Activated CD4-positive, alpha-beta T cell treated with anti-CD3 and anti-CD28 coated beads for 4 hours (primary cell): ENCODE data around the gene PSMA7.
A peak's percentile ranks its signal among the peaks of the same experiment; 100 is the strongest.
"Not testable (repeated sequence)": the region's sequence is repeated elsewhere in the genome, so short reads cannot be mapped to it uniquely, and the experiment has no call there.

Experiments
- DNase-seq, 2 donors: peaks; one replicate each; pipeline ENCODE4 v3.0.0-alpha.2; 2020

Gene PSMA7

DNA sequence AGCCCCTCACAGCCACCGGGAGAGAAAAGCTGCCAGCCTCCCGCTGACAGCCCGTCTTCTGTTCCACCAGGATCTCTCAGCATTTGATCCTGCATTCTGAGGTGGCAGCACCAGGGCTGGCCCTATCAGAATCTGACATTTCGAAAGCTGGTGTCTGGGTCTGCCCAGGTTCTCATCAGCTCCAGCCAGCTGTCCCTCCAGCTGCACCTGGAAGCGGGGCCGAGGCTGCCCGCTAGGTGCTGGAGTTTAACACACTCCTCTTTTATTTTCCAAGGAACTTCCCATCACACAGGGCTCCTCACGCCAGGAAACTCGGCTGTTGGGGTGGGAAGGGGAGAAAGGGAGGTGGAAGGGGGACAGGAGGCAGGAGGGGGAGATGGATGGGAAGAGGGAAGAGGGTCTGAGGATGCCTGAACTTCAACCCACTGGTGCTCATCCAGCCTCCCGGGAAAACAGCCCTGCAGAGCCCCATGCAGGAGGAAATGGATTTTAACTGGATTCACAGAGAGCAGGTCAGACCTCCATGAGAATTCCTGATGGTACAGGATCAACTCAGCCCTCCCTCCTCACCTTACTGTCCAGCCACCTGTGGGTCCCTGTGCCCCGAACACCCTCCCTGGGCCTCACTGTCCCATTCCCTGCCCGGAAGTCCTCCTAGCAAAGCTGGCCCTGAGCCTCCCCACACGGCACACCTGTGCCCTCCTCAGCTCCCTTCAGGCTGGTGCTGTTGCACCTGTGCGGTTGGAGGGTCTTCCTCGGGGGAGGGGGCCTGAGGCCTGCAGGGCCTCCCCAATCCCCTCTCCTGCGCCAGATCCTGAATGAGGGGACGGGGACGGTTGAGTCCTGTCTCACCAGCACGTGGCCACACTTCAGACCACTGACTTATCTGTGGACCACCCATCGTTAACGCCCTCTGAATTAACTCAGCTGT, 24.8 kb downstream of the PSMA7 start:
- DNase-seq = no peak

DNA sequence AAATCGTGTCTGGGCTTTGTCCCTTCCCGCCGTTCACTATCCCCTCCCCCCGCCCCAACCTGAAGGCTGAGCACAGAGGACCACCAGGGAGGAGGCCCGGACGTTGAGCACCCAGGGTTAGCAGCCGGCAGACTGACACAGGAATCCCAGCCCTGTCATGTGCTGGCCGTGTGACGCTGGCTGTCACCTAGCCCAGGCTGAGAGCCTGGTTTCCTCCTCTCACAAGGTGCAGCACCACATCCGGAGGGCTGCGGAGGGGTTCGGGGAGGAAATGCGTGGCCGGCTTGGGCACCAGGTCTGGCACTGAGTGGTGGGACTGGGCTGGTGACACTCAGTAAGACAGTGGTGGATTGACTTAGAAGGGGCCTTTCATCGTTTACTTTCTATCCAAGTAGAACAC, 25.5 kb downstream of the PSMA7 start:
- peak; percentile 46 to 59 for DNase-seq

DNA sequence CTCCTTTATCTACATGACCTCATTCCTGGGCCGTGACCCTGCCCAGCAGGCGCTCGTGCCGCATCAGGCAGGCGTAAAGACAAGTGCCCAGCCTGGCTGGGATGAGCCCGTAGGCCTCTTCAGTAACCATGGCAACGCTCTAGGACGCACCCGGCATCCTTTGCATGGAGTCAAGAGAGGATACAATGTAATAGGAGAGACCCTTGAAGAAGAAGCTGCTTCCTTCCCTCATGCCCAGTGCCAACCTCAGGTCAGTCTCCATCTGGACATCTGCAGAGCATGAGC, 25.9 kb downstream of the PSMA7 start:
- no peak for DNase-seq

DNA sequence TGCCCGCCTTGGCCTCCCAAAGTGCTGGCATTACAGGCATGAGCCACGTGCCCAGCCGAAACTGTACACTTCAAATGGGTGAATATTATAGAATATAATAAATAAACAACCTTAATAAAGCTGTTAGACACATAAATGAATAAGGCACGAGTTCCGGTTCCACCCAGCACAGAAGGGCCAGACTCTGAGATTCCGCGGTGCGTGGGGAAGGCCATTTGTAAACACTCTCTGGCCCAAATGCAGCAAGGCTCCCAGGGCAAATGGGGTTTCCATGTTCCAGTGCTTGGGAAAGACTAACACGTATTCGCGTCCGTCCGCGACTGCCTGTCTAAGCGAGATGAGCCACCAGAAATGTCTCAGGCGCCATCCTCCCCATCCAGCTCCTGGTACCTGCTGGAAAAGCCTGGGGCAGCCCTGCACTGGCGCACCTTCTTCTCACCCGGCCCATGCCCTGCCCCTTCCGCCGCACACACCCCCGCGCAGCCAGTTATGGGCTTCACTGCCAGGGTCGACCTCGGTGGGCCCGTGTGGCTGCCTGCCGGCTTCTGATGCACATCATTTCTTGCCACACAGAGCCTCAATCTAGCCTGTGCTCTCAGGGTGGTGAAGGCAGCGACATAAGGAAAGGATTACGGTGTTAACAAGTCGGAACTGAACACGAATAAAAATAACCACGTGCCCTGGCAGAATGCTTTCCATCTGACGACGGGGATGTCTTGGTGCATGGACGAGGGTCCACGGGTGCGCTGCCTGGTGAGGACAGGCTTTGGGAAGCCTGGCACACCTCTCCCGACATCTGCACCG, 26.4 kb downstream of the PSMA7 start:
- DNase-seq = no peak

DNA sequence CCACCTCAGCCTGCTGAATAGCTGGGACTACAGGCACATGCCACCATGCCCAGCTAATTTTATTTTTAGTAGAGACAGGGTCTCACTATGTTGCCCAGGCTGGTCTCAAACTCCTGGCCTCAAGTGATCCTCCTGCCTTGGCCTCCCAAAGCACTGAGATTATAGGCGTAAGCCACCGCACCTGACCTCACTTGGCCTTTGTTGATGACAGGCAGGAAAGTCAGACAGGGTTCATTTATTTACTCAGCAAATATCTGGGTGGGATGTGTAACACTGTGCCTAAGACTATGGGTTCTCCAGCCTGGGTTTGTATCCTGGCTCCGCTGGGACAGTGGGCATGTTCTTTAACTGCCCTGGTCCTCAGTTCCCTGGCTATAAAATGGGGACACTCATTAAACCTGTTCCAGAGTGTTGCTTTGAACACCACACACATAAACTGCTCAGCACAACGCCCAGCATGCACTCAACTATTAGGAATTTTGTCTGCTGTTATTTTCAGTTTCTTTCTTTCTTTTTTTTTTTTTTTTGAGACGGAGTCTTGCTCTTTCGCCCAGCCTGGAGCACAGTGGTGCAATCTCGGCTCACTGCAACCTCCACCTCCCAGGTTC, 27.3 kb downstream of the PSMA7 start:
- not testable (repeated sequence) for DNase-seq

DNA sequence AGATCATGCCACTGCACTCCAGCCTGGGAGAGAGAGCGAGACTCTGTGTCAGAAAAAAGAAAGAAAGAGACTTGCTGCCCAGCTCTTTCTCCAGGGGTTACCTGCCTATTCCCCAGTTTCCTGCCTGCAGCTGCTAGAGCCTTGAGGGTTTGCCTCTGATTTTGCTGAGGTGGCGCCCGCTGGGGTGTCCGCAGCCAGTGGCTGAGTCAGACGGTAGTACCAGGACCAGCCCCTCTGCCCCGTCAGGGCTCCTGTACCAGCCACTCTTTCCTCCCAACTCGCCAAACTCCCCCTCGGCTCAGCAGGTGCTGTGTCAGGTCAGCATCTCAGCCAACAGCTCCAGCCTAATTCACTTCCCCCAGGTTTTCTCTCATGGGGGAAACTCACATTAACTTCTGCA, 28.3 kb downstream of the PSMA7 start:
- DNase-seq = no peak

DNA sequence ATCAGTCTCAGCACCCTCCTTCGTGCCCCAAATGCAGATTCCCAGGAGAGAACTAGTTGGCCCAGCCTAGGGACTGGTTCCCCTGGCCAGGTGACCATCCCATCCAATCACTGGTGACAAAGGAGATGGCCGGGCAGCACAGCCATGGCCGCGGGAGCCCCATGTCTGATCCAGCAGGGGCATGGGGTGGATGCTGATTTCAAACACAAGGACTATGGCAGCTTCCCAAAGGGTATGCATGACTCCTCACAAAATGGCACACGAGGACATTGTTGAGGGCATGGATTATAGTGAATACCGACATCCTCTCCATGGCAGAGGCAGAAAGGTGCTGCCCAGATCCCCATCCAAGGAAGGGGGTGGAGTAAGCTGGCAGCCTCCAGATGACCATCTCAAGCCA, 30.8 kb downstream of the PSMA7 start:
- DNase-seq = no peak

DNA sequence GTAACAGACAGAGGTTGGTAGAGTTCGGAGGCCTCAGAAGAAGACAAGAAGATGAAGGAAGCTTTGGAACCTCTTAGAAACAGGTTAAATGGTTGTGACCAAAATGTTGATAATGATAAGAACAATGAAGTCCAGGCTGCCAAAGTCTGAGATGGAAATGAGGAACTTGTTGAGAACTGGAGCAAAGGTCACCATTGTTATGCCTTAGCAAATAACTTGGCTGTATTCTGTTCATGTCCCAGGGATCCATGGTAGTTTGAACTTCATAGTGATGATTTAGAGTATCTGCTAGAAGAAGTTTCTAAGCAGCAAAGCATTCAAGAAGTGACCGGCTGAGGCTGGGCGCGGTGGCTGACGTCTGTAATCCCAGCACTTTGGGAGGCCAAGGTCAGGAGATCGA, 32.0 kb downstream of the PSMA7 start:
- DNase-seq = no peak

DNA sequence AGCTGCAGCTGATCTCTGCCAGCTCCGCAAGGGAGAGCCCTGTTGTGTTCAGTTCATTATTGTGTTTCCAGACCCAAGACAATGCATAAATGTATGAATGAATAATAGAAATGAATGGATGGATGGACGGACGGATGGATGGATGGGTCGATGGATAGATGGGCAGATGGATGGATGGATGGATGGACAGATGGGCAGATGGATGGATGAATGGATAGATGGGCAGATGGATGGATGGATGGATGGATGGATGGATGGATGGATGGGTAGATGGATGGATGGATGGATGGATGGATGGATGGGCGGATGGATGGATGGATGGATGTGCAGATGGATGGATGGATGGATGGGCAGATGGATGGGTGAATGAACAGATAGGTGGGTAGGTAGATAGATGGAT, 37.6 kb downstream of the PSMA7 start:
- no peak for DNase-seq

DNA sequence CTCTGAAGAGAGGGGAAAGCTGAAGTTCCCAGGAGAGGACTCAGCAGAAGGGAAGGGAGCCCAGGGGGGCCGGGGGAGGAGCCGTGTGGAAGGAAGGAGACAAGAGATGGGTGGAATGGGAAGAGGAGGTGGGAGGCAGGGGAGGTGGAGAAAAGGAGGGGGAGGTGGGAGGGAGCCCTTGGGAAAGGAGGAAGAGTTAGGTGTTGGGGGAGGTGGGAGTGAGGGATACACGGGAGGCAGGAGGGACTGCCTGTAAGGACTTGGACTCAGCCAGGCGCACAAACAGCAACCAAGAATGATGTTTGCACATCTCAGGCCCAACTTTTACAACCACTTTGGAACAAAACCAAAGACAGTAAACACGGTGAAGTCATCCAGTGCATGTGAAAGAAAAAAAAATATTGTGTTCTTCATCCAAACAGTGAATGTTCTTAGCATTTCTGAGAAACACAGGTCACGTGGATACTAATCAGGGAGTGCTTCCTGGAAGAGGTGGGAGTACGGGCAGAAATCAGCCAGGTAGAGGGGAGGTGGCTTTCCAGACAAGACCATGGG, 38.3 kb downstream of the PSMA7 start:
- no peak for DNase-seq

DNA sequence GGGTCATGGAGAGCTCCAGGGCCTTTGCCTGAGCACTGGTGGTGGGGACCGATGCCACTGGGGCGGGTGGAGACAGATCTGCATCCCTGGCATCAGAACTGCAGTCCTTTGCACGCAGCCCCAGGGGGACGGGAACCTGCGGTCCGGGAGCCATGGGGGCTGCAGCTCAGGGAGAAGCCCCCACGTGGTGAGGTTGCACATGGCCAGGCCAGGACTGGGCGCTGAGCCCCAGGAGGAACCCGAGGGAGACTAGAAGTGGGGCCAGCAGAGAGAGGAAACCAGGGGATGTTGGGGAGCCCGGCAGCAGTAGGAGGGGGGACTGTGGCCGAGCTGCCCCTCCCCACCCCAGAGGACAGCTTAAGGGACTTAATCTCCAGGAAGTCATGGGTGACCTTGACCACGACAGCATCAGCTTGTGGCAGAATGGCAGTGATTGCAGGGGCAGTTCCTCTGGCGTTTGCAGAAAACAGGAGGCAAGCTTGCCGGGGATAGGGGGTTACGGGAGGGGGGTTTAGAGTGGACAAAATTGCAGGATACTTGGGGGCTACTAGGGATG, 38.9 kb downstream of the PSMA7 start:
- DNase-seq = no peak

DNA sequence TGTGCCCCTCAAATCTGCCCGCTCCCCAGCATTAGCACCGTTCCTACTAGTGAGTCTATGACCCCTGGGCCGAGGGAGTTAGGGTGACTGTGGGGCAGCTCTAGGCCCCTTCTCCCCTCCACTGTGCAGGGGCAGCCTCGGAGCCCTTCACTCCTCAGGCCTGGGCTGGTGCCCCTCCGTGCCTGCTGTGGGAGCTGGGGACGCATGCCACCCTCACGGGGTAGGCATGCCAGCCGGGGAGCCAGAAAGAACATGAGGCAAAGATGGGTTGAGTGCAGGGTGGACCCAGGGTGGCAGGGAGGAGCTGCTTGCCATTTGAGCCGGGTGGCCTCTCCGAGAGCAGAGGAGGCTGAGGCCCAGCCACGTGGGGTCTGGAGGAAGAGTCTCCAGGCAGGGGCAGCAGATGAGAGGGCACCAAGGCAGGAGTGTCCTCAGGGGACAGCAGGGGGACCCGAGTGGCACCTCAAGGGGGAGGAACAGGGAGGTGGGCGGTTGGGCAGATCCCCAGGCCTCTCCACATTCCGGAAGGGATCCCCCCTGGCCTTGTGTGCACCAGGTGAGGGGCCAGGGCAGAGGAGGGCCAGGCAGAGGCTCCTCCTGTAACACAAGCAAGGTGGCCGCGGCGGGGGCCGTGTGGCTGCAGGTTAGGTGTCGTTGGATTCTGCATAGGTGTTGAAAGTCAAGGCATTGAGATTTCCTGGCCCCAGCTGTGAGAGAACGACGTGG, 39.5 kb downstream of the PSMA7 start:
- DNase-seq = no peak

DNA sequence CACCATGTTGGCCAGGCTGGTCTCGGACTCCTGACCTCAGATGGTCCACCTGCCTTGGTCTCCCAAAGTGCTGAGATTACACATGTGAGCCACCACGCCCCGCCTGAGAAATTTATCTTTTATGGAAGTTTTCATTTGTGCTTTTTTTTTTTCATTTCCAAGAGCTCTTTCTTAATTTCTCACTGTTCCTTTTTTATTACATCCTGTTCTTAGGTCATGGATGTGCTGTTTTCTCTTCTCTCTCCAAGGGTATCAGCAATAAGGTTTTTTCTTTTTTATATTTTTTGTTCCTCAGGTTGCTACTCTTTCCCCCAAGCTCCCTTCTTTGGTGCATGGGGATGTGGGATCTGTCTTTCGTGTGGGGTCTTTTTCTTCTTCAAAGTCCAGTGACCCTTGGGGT, 42.1 kb downstream of the PSMA7 start:
- no peak for DNase-seq

DNA sequence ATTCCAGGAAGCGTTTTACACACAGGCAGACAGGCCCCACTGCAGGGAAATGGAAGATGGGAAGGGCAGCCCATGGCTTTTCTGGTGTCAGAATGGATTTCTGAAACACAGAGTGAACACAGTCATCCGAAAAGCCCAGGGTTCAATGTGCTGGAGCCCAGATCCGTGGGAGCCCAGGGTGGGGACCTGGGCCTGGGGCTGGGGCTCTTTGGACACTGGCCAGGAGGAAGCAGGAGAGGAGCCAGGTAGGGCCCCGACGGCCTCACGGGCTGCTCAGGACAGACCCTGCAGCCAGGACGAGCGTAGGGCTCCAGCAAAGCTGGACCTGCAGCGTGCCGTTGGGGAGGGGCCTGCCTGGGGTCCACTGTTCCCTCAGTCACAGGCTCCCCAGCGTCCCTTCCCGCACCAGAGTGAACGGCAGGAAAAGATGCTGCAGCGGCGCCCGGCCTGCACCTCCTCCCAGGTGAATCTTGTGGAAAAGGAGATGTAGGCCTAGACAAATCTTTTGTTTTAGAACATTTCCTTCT, 45.2 kb downstream of the PSMA7 start:
- no peak for DNase-seq

DNA sequence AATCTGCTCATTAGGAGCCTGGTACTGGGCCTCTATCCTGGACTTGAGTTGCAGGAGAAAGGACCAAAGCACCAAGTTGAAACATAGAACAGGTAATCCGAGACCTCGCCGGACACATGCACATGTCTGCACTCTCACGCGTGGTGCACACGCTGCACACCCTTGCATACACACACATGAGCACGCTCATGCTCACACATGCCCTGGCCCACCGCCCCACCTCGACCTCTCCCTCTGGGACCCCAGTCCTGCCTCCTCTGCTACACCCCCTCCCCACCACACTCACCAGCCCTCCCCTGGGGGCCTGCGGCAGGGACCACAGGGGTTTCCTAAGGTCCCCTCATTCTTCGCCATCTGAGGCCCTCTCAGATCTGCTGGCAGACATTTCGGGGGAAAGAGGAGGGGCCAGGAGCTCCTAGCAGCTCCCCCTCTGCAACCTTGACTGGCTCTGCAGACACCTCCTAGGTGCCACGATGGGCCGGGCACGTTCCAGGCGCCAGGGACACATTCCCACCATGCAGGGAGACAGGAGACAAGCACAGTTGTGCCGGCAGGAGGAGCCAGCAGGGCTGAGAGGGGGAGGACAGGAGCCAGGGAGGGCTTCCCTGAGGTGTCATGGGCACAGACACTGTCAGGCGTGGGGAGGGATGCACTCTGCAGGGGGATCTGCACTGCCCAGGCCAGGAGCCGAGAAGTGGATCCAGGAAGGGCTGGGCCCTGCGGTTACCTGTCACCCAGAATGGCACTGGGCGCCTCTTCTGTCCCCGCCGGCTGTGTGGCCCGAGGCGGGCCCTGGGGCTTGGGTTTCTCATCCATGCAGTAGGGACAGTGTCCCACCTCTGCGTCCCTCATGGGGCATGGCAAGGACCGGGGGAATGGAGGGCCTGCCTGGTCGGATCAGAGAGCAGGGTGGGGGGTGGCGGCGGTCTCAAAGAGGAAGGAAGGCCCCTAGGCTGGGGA, 46.5 kb downstream of the PSMA7 start:
- DNase-seq = no peak

DNA sequence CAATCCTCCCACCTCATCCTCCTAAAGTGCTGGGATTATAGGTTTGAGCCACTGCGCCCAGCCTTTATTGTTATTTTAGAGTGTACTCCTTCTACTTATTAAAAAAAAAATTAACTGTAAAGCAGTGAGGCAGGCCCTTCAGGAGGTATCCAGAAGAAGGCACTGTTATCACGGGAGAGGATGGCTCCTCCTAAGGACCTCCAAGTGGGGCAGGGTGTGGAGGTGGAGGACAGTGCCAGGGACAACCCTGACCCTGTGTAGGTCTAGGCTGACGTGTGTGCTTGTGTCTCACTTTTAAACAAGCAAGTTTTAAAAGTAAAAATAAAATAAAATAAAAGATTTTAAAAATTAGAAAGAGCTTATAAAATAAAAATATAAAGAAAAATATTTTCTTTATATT, 53.8 kb downstream of the PSMA7 start:
- DNase-seq = no peak

DNA sequence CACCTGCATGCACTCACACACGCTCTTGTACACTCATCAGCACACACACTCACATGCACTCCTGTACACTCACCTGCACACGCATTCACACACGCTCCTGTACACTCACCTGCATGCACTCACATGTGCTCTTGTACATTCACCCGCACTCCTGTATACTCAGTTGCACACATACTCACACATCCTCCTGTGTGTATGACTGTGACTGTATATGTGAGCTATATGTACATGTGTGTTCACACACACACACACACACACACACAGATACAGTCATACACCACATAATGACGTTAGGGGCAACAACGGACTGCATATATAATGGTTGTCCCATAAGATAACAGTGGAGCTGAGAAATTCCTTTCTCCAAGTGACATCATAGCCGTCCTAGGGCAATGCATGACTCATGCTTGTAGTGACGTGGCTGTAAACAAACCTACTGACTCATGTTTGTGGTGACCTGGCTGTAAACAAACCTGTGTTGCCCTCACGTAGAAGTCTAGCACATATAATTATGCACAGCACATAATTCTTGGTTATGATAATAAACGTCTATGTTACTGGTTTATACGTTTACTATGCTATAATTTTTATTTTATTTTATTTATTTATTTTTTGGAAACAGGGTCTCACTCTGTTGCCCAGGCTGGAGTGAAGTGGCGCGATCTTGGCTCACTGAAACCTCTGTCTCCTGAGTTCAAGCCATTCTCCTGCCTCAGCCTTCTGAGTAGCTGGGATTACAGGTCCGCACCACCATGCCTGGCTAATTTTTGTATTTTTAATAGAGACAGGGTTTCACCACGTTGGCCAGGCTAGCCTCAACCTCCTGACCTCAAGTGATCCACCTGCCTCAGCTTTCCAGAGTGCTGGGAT, 54.7 kb downstream of the PSMA7 start:
- peak in 1 of 2 donors; percentile 26 for DNase-seq

DNA sequence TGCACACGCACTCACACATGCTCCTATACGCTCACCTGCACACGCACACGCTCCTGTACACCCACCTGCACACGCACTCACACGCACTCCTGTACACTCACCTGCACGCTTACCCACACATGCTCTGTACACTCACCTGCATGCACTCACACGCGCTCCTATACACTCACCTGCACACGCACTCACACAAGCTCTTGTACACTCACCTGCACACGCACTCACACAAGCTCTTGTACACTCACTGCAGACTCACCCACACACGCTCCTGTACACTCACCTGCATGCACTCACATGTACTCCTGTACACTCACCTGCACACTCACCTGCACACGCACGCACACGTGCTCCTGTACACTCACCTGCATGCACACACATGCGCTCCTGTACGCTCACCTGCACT, 55.6 kb downstream of the PSMA7 start:
- no peak for DNase-seq

DNA sequence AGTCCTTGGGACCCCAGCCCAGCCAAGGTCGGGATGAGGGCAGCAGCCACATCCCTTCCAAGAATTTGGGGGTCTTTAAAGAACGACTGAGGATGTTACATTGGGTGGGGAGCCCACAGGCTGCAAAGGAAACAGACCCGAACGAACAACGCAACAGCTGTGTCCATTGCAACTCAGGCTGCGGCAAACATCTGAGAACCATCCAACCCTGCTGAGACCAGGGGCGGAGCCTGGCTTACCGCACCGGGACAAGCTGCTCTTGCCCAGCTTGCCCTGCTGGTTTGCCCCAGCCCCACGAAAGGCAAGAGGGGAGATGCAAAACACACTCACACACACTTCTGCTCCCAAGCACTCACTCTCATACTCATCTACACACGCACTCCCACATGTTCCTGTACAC, 56.0 kb downstream of the PSMA7 start:
- DNase-seq = no peak
